KMS-11 (cell line): ENCODE results near the gene SIL1.

Experiments used
- H2AFZ ChIP-seq: fragments of 200-600 bp; sonication (generic); 2 replicates; pipeline ENCODE4 v1.6.1; 2016; ENCODE audit warnings: antibody characterized with exemption, mixed run types, low read depth
- H3K27ac ChIP-seq: fragments of 200-600 bp; sonication (generic); 2 replicates; pipeline ENCODE4 v1.6.1; 2016; ENCODE audit warnings: mild to moderate bottlenecking, mixed run types
- H3K27me3 ChIP-seq: fragments of 200-600 bp; sonication (generic); 2 replicates; pipeline ENCODE4 v1.6.1; 2017; ENCODE audit warnings: mild to moderate bottlenecking, low read depth, mixed run types, moderate library complexity; ENCODE audit not compliant: insufficient read depth
- H3K36me3 ChIP-seq: fragments of 200-600 bp; sonication (generic); 2 replicates; pipeline ENCODE4 v1.6.1; 2017; ENCODE audit warnings: mild to moderate bottlenecking, mixed run types; ENCODE audit not compliant: insufficient read depth
- H3K4me1 ChIP-seq: fragments of 200-600 bp; sonication (generic); 2 replicates; pipeline ENCODE4 v1.6.1; 2016; ENCODE audit warnings: mild to moderate bottlenecking, low read depth, mixed run types; ENCODE audit not compliant: poor library complexity, severe bottlenecking
- H3K4me2 ChIP-seq: fragments of 200-600 bp; sonication (generic); 2 replicates; pipeline ENCODE4 v1.7.0; 2016; ENCODE audit warnings: mild to moderate bottlenecking, mixed run types
- H3K4me3 ChIP-seq: fragments of 200-600 bp; sonication (generic); IDR thresholded peaks from 2 replicates; pipeline ENCODE4 v1.6.1; 2017; ENCODE audit warnings: low read depth, low read length, mixed read lengths; ENCODE audit not compliant: insufficient read depth
- H3K79me2 ChIP-seq: fragments of 200-600 bp; sonication (generic); 2 replicates; pipeline ENCODE4 v1.6.1; 2016; ENCODE audit warnings: low read depth, mixed run types; ENCODE audit not compliant: insufficient read depth
- H3K9ac ChIP-seq: fragments of 200-600 bp; sonication (generic); 2 replicates; pipeline ENCODE4 v1.6.1; 2016; ENCODE audit warnings: mild to moderate bottlenecking, mixed run types
- H4K20me1 ChIP-seq: fragments of 200-600 bp; sonication (generic); 2 replicates; pipeline ENCODE4 v1.6.1; 2016; ENCODE audit warnings: mild to moderate bottlenecking, mixed run types; ENCODE audit not compliant: insufficient read depth
- TF ChIP-seq, protein P1 (sequence below): fragments of 200-600 bp; sonication (generic); conservative IDR thresholded peaks from 2 replicates; pipeline ENCODE4 v1.6.1; 2017; ENCODE audit warnings: low read depth, mild to moderate bottlenecking, antibody characterized with exemption, low read length, moderate library complexity, mixed read lengths

Gene SIL1

DNA sequence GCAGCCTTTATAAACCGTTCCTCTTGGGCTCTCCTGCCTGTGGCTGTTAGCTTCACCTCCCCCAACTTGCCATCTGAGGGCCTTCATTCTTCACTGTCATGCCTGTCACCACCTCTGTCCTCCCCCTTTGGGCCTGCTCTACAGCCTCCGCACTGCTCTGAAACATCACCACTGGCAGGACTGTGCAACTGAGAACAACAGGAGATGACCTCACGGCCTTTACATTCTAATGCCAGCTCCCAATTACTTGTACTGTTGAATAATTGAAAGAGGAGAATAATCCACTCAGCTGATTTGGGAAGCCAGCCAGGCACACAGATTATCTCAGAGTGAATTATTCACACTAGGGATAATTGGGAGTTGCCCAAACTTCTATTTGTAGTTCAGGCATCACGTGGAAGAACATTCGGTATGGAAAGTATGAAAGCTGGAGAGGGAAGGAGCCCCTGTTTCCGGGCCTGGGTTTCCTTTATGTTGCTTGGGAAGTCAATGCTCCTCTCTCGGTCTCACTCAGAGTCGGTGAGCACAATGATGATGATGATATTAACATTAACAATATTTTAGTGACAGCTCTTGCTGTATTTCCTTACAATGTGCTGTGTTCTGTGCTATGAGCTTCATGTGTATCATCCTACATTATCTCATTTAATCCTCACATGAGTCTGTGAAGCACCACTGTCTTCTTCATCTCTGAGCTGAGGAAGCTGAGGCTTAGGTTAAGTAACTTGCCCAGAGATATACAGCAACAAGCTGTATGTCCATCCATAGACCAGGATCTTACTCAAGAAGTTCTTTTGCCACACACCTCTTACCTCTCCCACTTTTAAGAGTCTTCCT is 223.7 kb downstream of the SIL1 start:
- Histone ChIP-seq H3K36me3 (no peaks in the 10 kb centered on the region), H3K9ac (no peak overlapping the region), H4K20me1 (no peaks in the 10 kb centered on the region), H3K4me2 (no peak overlapping the region), H3K79me2 (no peaks in the 10 kb centered on the region), H3K27me3 (no peaks in the 10 kb centered on the region), H3K4me3 (no peak overlapping the region), H3K27ac (no peak overlapping the region), H2AFZ (no peak overlapping the region), H3K4me1 (no peaks in the 10 kb centered on the region)
- TF ChIP-seq, protein P1, sequence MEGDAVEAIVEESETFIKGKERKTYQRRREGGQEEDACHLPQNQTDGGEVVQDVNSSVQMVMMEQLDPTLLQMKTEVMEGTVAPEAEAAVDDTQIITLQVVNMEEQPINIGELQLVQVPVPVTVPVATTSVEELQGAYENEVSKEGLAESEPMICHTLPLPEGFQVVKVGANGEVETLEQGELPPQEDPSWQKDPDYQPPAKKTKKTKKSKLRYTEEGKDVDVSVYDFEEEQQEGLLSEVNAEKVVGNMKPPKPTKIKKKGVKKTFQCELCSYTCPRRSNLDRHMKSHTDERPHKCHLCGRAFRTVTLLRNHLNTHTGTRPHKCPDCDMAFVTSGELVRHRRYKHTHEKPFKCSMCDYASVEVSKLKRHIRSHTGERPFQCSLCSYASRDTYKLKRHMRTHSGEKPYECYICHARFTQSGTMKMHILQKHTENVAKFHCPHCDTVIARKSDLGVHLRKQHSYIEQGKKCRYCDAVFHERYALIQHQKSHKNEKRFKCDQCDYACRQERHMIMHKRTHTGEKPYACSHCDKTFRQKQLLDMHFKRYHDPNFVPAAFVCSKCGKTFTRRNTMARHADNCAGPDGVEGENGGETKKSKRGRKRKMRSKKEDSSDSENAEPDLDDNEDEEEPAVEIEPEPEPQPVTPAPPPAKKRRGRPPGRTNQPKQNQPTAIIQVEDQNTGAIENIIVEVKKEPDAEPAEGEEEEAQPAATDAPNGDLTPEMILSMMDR, result no peak

DNA sequence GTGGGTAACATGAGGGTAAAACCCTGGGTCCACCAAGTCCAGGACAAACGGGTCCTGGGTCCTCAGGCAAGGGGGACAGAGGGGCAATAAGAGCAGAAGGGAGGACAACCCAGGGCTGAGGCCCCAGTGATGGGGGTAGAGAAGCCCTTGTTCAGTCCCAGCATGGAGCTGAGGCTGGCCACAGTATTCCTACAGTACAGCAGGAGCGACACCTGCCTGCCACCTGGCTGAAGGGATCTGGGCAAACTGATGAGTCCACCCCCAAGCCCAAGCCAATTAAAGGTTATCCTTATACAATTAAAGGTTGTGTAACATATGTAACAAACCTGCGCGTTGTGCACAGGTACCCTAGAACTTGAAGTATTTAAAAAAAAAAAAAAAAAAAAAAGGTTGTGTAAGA is 225.3 kb downstream of the SIL1 start:
- TF ChIP-seq, protein P1, result no peak
- no peaks in the 10 kb centered on the region for H3K79me2 ChIP-seq
- no peak overlapping the region for H3K4me3 ChIP-seq
- H3K36me3 ChIP-seq, result no peaks in the 10 kb centered on the region
- H4K20me1 ChIP-seq, result no peaks in the 10 kb centered on the region
- H3K27ac ChIP-seq, result no peak overlapping the region
- H3K27me3 ChIP-seq, result no peaks in the 10 kb centered on the region
- H3K9ac ChIP-seq, result no peak overlapping the region
- H2AFZ ChIP-seq, result no peak overlapping the region
- H3K4me1 ChIP-seq, result no peaks in the 10 kb centered on the region
- H3K4me2 ChIP-seq, result no peak overlapping the region

DNA sequence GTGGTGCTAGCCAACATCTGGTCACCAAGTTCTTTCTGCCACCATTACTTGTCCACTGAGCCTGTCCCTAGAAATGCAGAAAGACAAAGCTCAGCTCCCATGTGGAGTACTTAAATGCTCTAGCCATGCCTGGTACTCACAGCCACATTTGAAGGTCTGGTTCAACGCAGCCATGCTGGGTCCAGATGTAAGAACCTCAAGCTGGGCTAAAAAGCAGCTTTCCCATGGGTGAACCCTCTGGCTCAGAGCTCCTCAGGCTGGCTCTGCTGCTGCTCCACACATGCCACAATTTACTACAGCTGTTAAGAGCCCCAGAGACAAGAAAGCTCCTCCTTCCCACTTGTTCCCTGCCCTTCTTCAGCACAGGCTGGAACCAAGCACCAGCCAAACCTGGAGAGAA is 225.9 kb downstream of the SIL1 start:
- Histone ChIP-seq H3K9ac (no peak overlapping the region), H3K4me1 (no peaks in the 10 kb centered on the region), H3K4me3 (no peak overlapping the region), H3K27ac (no peak overlapping the region), H3K79me2 (no peaks in the 10 kb centered on the region), H4K20me1 (no peaks in the 10 kb centered on the region), H3K4me2 (no peak overlapping the region), H2AFZ (no peak overlapping the region), H3K36me3 (no peaks in the 10 kb centered on the region), H3K27me3 (no peaks in the 10 kb centered on the region)
- TF ChIP-seq, protein P1, result no peak

DNA sequence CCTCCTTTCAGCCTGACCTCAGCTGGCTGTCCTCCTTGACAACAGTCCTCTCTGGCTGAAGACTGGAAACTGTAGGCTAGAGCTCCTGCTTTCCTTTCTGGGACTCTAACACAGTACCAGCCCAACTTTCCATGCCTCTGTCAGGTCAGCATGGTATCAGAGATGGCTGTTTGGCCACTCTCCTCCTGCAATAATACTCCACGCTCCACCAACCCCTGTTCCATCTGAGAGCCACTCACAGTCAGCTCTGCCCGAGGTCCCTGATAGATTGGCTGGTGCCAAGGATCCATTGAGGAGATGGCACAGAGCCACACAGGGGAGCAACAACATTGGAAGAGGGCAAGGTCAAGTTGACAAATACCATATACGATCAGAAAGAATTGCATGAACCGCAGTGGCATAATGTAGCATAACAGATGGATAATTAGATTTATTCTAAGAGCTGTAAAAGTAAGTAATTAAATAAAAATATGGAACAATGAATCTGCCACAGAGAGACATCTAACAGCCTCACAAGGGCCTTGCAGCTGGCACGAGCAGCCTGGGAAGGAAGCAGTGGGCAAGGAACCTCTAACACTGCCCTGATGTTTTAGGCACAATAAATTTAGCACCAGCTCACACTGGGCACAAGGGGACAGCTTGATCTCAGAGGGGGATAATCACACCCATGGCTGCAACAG is 228.7 kb downstream of the SIL1 start:
- Histone ChIP-seq H3K4me3 (no peak overlapping the region), H3K27ac (no peak overlapping the region), H3K4me2 (no peak overlapping the region), H3K4me1 (no peaks in the 10 kb centered on the region), H3K9ac (no peak overlapping the region), H3K79me2 (no peaks in the 10 kb centered on the region), H3K27me3 (no peaks in the 10 kb centered on the region), H4K20me1 (no peaks in the 10 kb centered on the region), H2AFZ (no peak overlapping the region), H3K36me3 (no peaks in the 10 kb centered on the region)
- TF ChIP-seq, protein P1, result no peak
